ENCODE data around the gene MRPL43.

The MRPL43 gene

DNA sequence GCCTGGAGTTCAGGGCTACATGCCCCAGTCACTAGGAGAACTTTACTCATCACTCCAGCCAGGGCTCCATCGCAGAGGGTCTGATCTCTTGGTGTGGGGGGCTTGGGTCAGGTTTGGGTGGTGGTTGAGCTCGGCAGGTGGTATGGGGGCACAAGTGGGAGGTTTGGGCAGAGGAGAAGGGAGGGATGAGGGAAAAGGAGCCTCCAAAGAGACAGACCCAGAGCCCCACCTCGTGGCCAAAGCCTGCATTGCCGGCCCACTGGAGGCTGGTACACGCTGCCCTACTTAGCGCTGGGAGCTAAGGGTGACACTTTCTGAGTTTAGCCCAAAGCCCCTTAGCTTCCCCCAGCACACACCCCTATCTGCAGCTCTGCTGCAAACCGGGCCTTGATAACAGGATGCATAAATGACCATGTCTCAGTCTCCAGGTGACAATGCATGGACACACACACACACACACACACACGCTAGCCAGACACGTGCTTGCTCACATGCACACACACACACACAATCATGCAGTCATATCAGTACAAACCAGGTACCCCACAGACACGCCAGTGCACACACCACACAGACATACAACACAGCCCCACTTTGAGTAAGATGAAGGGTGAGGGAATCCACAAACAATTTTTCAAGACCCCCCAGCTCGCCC is 27.1 kb upstream of the MRPL43 start:
- H3K4me2 ChIP-seq (ENCODE audit: low read length) = 0 out of 2 replicates have a peak overlapping the region, but pooled peaks have one; percentile 26
- H2AFZ ChIP-seq (ENCODE audit: low read depth, low read length) = no peak overlapping the region

DNA sequence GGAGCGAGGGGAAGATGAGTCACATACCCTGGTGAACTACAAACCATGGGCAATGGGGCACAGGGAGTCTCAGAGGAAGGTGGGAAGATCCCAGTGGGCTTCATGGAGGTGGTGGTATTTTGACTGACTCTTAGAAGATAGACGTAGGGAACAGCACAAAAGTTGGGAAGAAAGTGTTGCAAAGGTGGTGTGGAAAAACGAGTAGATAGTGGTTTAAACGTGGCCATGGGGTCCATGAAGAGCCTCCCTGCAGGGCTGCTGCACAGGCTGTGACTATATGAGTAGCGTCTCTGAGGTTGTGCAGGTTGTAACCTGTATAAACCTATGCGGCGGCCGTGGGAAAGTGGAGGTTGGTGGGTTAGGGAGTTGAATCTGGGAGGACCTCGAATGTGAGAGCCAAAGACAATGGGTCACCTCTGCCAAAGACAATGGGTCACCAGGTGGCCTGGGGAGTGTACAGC is 26.1 kb upstream of the MRPL43 start:
- Histone ChIP-seq H4K20me1 (ENCODE audit: insufficient read depth, low read length) (no peaks in the 10 kb centered on the region), H3K4me3 (ENCODE audit: low read length) (no peak overlapping the region), H3K9me3 (ENCODE audit: insufficient read depth, low read length) (no peaks in the 10 kb centered on the region), H2AFZ (ENCODE audit: low read depth, low read length) (no peak overlapping the region), H3K79me2 (ENCODE audit: low read length) (no peaks in the 10 kb centered on the region), H3K4me1 (ENCODE audit: low read length) (peaks cover 16% of the 10 kb centered on the region), H3K27me3 (ENCODE audit: low read depth, low read length) (peaks cover 16% of the 10 kb centered on the region), H3K4me2 (ENCODE audit: low read length) (peak overlapping the region; percentile 37), H3K27ac (ENCODE audit: low read length) (no peak overlapping the region), H3K9ac (ENCODE audit: low read length) (no peak overlapping the region), H3K36me3 (replicated peaks; ENCODE audit: low read depth, low read length) (no peaks in the 10 kb centered on the region)
- TF ChIP-seq EZH2phosphoT487 (IDR thresholded peaks at IDR 0.05; ENCODE audit: low read depth) = no peak
- TF ChIP-seq, protein P1, sequence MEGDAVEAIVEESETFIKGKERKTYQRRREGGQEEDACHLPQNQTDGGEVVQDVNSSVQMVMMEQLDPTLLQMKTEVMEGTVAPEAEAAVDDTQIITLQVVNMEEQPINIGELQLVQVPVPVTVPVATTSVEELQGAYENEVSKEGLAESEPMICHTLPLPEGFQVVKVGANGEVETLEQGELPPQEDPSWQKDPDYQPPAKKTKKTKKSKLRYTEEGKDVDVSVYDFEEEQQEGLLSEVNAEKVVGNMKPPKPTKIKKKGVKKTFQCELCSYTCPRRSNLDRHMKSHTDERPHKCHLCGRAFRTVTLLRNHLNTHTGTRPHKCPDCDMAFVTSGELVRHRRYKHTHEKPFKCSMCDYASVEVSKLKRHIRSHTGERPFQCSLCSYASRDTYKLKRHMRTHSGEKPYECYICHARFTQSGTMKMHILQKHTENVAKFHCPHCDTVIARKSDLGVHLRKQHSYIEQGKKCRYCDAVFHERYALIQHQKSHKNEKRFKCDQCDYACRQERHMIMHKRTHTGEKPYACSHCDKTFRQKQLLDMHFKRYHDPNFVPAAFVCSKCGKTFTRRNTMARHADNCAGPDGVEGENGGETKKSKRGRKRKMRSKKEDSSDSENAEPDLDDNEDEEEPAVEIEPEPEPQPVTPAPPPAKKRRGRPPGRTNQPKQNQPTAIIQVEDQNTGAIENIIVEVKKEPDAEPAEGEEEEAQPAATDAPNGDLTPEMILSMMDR (IDR thresholded peaks at IDR 0.05; ENCODE audit: low read depth, low read length) = no peak

More for the DNA sequence above, 27.1 kb upstream of the MRPL43 start:
- Histone ChIP-seq H3K79me2 (ENCODE audit: low read length) (no peaks in the 10 kb centered on the region), H3K4me1 (ENCODE audit: low read length) (peaks cover 19% of the 10 kb centered on the region), H3K9ac (ENCODE audit: low read length) (no peak overlapping the region), H3K27ac (ENCODE audit: low read length) (no peak overlapping the region), H3K9me3 (ENCODE audit: insufficient read depth, low read length) (no peaks in the 10 kb centered on the region), H4K20me1 (ENCODE audit: insufficient read depth, low read length) (no peaks in the 10 kb centered on the region), H3K4me3 (ENCODE audit: low read length) (no peak overlapping the region), H3K36me3 (replicated peaks; ENCODE audit: low read depth, low read length) (no peaks in the 10 kb centered on the region), H3K27me3 (ENCODE audit: low read depth, low read length) (peaks cover 19% of the 10 kb centered on the region)
- TF ChIP-seq EZH2phosphoT487 (IDR thresholded peaks at IDR 0.05; ENCODE audit: low read depth) = no peak
- TF ChIP-seq, protein P1 (IDR thresholded peaks at IDR 0.05; ENCODE audit: low read depth, low read length) = peak; percentile 68

DNA sequence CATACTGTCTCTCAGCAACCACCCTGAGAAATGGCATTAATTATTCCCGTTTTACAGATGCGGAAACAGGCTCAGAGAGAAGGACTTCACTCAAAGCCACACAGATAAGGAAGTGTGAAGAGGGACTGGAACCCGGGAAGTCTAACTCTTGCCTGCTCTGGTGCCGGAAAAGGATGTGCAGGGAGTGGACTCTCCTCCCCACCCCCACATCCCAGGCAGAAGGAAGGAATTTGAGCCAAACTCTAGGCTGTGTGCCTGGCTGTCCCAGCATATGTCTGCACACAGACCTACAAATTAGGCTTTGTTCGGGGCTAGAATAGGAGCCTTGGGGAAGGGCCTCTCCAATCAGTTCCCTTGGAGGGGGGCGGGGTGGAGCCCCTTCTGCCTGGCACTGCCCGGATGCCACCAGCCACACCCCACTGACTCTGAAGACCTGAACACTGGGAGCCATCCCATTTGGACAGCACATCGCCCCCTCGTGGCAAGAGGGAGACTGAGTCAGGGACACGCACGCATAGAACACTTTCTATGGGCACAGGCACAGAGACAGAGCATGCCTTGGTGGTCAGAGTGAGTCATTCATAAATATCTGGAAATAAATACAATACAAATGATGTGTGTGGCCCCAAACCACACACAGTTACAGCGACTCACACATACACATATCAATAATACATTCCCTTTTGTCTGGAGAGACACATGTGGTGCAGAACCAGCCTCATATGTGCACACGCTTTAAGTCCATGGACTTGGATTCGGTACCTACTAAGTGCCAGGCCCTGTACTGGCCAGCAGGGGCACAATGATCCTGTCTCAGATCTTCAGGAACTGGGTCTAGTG is 25.4 kb upstream of the MRPL43 start:
- no peaks in the 10 kb centered on the region for H3K9me3 ChIP-seq (ENCODE audit: insufficient read depth, low read length)
- peaks cover 12% of the 10 kb centered on the region for H3K4me1 ChIP-seq (ENCODE audit: low read length)
- no peak overlapping the region for H2AFZ ChIP-seq (ENCODE audit: low read depth, low read length)
- no peak overlapping the region for H3K4me3 ChIP-seq (ENCODE audit: low read length)
- no peaks in the 10 kb centered on the region for H4K20me1 ChIP-seq (ENCODE audit: insufficient read depth, low read length)
- peaks cover 9% of the 10 kb centered on the region for H3K27me3 ChIP-seq (ENCODE audit: low read depth, low read length)
- H3K36me3 ChIP-seq (replicated peaks; ENCODE audit: low read depth, low read length) = no peaks in the 10 kb centered on the region
- TF ChIP-seq, protein P1 (IDR thresholded peaks at IDR 0.05; ENCODE audit: low read depth, low read length) = peak; percentile 68
- TF ChIP-seq EZH2phosphoT487 (IDR thresholded peaks at IDR 0.05; ENCODE audit: low read depth) = no peak
- peak overlapping the region; percentile 37 for H3K4me2 ChIP-seq (ENCODE audit: low read length)
- H3K27ac ChIP-seq (ENCODE audit: low read length) = no peak overlapping the region
- no peak overlapping the region for H3K9ac ChIP-seq (ENCODE audit: low read length)
- no peaks in the 10 kb centered on the region for H3K79me2 ChIP-seq (ENCODE audit: low read length)
